ENCODE data around the gene MAP1A.

GRCh38 chr15:43488790-43489189 lies 28.6 kb upstream of the MAP1A start:
- TF ChIP-seq EZH2 (IDR thresholded peaks at IDR 0.05) (no peak), MAX (IDR thresholded peaks at IDR 0.05) (no peak), POLR2A (IDR thresholded peaks at IDR 0.05; ENCODE audit: borderline replicate concordance, extremely low read depth, insufficient read depth, insufficient read length) (no peak), POLR2AphosphoS5 (IDR thresholded peaks at IDR 0.05; ENCODE audit: low read depth, low read length) (no peak), CTCF (IDR thresholded peaks at IDR 0.05 in 2 of 3, conservative IDR thresholded peaks at IDR 0.05 in 1 of 3; ENCODE audit: borderline replicate concordance in 1 of 3, insufficient read depth in 1 of 3, low read depth in 2 of 3, low read length in 2 of 3) (no peak), ELF1 (IDR thresholded peaks at IDR 0.05; ENCODE audit: borderline replicate concordance, low read depth) (no peak), ZFX (IDR thresholded peaks at IDR 0.05) (no peak)
